ENCODE results near the gene LAMA2. TPM values are rescaled to one million over a fixed set of nuclear protein-coding genes. Genes with fewer than 3 reads are reported as not detected.

The LAMA2 gene
- total RNA-seq, 1 experiment from 2014 or later: 4.2 TPM

DNA sequence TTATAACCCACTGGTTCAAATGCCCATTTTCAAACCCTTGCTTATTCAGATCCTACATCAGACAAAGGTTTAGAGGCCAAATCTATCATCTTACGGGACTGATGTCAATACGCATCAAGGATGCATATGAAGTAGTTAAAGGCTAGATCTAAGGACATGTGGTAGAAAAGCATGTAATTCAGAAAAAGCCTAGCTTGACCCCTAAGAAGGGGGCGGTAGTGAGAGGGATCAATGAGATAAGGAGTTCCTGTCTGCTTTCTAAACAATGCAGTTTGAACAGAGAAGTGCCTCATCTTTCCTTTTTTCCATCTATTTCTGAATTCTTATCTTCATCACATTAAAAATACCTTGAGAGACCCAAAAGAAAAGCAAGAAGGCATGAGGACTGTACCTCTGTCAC, 589.3 kb downstream of the LAMA2 start:
- Histone ChIP-seq H2BK12ac (ENCODE audit: insufficient read length, low read depth, low read length) (no peak overlapping the region), H4K5ac (ENCODE audit: insufficient read length, low read depth, low read length) (no peak overlapping the region), H4K20me1 (ENCODE audit: control insufficient read depth, insufficient read depth, insufficient read length) (no peaks in the 10 kb centered on the region), H2BK20ac (ENCODE audit: low read depth, low read length, poor library complexity, severe bottlenecking) (no peak overlapping the region), H3K79me2 (ENCODE audit: insufficient read depth, low read length) (no peaks in the 10 kb centered on the region), H2BK5ac (ENCODE audit: insufficient read length, low read length) (no peak overlapping the region), H3K79me1 (ENCODE audit: insufficient read depth, low read depth, low read length, poor library complexity, severe bottlenecking) (no peaks in the 10 kb centered on the region), H3K4me2 (ENCODE audit: insufficient read depth, insufficient read length, low read length) (no peak overlapping the region), H3K56ac (ENCODE audit: insufficient read length, low read depth, low read length) (no peak overlapping the region), H3K4me1 (ENCODE audit: insufficient read depth, low read length) (peaks cover 2% of the 10 kb centered on the region; the same call in 1 of the 2 replicates), H3K9me3 (ENCODE audit: control insufficient read depth, low read depth, low read length) (no peaks in the 10 kb centered on the region), H3K27ac (ENCODE audit: insufficient read length, low read depth, low read length) (no peak overlapping the region), H3K18ac (ENCODE audit: insufficient read length, low read depth, low read length) (no peak overlapping the region), H2AK5ac (ENCODE audit: insufficient read length, low read length) (no peak overlapping the region), H4K8ac (replicated peaks; ENCODE audit: insufficient read length, low read depth, low read length) (no peak overlapping the region), H3K27me3 (ENCODE audit: insufficient read depth, low read length) (no peaks in the 10 kb centered on the region), H2BK15ac (ENCODE audit: low read depth, low read length) (no peak overlapping the region), H3K23ac (ENCODE audit: insufficient read length, low read depth, low read length) (no peak overlapping the region), H2BK120ac (ENCODE audit: low read depth, low read length, poor library complexity, severe bottlenecking) (no peak overlapping the region), H3K9ac (ENCODE audit: extremely low read depth, insufficient read length, low read length) (no peak overlapping the region), H3K14ac (ENCODE audit: insufficient read depth, low read length) (no peak overlapping the region), H3T11ph (ENCODE audit: low read length) (no peak overlapping the region), H3K4ac (ENCODE audit: low read depth, low read length) (no peak overlapping the region), H4K91ac (ENCODE audit: insufficient read length, low read depth, low read length) (no peak overlapping the region), H3K23me2 (ENCODE audit: insufficient read length, low read depth, low read length, poor library complexity, severe bottlenecking) (no peaks in the 10 kb centered on the region), H2AFZ (ENCODE audit: low read length) (no peak overlapping the region)
- no peaks in the 10 kb centered on the region for H3K27me3 Mint-ChIP-seq (ENCODE audit: low read depth)
- no peak for DNase-seq
- H3K4me3 Mint-ChIP-seq: no peak overlapping the region
- TF ChIP-seq, protein P1, sequence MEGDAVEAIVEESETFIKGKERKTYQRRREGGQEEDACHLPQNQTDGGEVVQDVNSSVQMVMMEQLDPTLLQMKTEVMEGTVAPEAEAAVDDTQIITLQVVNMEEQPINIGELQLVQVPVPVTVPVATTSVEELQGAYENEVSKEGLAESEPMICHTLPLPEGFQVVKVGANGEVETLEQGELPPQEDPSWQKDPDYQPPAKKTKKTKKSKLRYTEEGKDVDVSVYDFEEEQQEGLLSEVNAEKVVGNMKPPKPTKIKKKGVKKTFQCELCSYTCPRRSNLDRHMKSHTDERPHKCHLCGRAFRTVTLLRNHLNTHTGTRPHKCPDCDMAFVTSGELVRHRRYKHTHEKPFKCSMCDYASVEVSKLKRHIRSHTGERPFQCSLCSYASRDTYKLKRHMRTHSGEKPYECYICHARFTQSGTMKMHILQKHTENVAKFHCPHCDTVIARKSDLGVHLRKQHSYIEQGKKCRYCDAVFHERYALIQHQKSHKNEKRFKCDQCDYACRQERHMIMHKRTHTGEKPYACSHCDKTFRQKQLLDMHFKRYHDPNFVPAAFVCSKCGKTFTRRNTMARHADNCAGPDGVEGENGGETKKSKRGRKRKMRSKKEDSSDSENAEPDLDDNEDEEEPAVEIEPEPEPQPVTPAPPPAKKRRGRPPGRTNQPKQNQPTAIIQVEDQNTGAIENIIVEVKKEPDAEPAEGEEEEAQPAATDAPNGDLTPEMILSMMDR (conservative IDR thresholded peaks at IDR 0.05): peak; percentile 59
- no peaks in the 10 kb centered on the region for H3K36me3 Mint-ChIP-seq (ENCODE audit: insufficient read depth in 1 of 3, low read depth in 3 of 3)
- H3K4me1 Mint-ChIP-seq: peaks cover 7 to 9% of the 10 kb centered on the region in 2 experiments; a peak in 3 of 4 replicates
- H3K9me3 Mint-ChIP-seq: no peaks in the 10 kb centered on the region
- WGBS (ENCODE audit: extremely low coverage, insufficient read length, low lambda C conversion rate): no CpG with 5 or more reads among the region's 3 CpGs
- H3K27ac Mint-ChIP-seq: peak overlapping the region in 1 of 3 experiments; percentile 45; a peak in 1 of 7 replicates
